Smooth muscle cell (in vitro differentiated cells): ENCODE data around the gene ZC3H18. TPM values are rescaled to one million over a fixed set of nuclear protein-coding genes. Genes with fewer than 3 reads are reported as not detected.

ENCODE experiments used
- DNase-seq: peaks from one replicate; lab custom pipeline; 2025; ENCODE audit not compliant: unreplicated experiment; lab: John Stamatoyannopoulos, UW
- H2AFZ ChIP-seq: fragments of 200-600 bp; sonication (generic); 2 replicates; pipeline ENCODE4 v1.6.0; 2016; ENCODE audit warnings: antibody characterized with exemption, low read depth, mild to moderate bottlenecking
- H3F3A ChIP-seq: fragments of 200-600 bp; sonication (generic); 2 replicates; pipeline ENCODE4 v1.6.0; 2017; ENCODE audit warnings: antibody characterized with exemption, low read depth
- H3K27ac ChIP-seq: fragments of 200-600 bp; sonication (generic); 2 replicates; pipeline ENCODE4 v1.5.1; 2016; ENCODE audit warnings: low read depth, mild to moderate bottlenecking
- H3K27me3 ChIP-seq: fragments of 200-600 bp; sonication (generic); 2 replicates; pipeline ENCODE4 v1.6.1; 2016; ENCODE audit warnings: low read depth, mild to moderate bottlenecking
- H3K36me3 ChIP-seq: fragments of 200-600 bp; sonication (generic); 2 replicates; pipeline ENCODE4 v1.5.1; 2016; ENCODE audit warnings: low read depth
- H3K4me1 ChIP-seq: fragments of 200-600 bp; sonication (generic); 2 replicates; pipeline ENCODE4 v1.5.1; 2016; ENCODE audit warnings: low read depth
- H3K4me2 ChIP-seq: fragments of 200-600 bp; sonication (generic); 2 replicates; pipeline ENCODE4 v1.6.0; 2016; ENCODE audit warnings: mild to moderate bottlenecking
- H3K4me3 ChIP-seq: fragments of 200-600 bp; sonication (generic); 2 replicates; pipeline ENCODE4 v1.5.1; 2016; ENCODE audit warnings: mild to moderate bottlenecking
- H3K79me2 ChIP-seq: fragments of 200-600 bp; sonication (generic); 2 replicates; pipeline ENCODE4 v1.6.0; 2016; ENCODE audit warnings: low read depth, mild to moderate bottlenecking
- H3K9ac ChIP-seq: fragments of 200-600 bp; sonication (generic); 2 replicates; pipeline ENCODE4 v1.6.0; 2016; ENCODE audit warnings: low read depth
- H3K9me3 ChIP-seq: fragments of 200-600 bp; sonication (generic); replicated peaks from 2 replicates; pipeline ENCODE4 v1.5.1; 2016; ENCODE audit warnings: low read depth
- H4K20me1 ChIP-seq: fragments of 200-600 bp; sonication (generic); 2 replicates; pipeline ENCODE4 v1.6.0; 2016; ENCODE audit warnings: low read depth
- WGBS: methylation state at CpG from one replicate; pipeline ENCODE4 v1.1.7; 2016; ENCODE audit warnings: low lambda C conversion rate; 5-methylcytosine and 5-hydroxymethylcytosine counted together
- polyA plus RNA-seq: library from polyadenylated mRNA; unstranded; fragments of >200 nt; fragmentation: Nextera tagmentation; extraction: Ambion mirVana; gene quantifications from 2 replicates; pipeline ENCODE4 v1.2.1, GENCODE V29; 2016
- total RNA-seq: library from RNA; depleted of rRNA; stranded (reverse); fragments of >200 nt; gene quantifications from 2 replicates; pipeline ENCODE4 v1.2.3, GENCODE V29; 2014
- TF ChIP-seq, protein P1 (sequence below): fragments of 200-600 bp; sonication (generic); IDR thresholded peaks from 2 replicates; pipeline ENCODE4 v1.5.1; 2017; ENCODE audit warnings: borderline replicate concordance, mild to moderate bottlenecking, antibody characterized with exemption; ENCODE audit not compliant: insufficient read depth, poor library complexity, severe bottlenecking

The ZC3H18 gene
- total and polyA plus RNA-seq, 2 experiments from 2014 or later = 14.6 to 30.4 TPM

DNA sequence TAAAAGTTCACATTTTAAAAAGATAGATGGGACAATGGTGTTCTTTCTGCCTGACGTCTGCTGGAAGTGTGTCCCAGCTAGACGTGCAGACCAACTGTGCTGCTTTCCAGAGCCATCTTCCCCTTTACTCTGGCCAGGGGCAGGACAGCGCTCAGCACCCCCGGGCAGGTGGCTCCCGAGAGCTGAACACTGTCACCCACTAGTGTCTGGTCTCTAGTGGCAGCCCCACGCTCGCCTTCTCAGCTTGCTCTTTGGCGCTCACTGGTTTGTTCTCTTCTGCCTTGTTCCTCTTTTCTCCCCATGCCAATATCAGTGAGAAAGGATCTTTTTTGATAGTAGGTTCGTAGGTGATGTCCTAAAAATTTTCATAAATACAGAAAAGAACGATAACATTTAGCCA, 25.7 kb downstream of the ZC3H18 start:
- TF ChIP-seq, protein P1, sequence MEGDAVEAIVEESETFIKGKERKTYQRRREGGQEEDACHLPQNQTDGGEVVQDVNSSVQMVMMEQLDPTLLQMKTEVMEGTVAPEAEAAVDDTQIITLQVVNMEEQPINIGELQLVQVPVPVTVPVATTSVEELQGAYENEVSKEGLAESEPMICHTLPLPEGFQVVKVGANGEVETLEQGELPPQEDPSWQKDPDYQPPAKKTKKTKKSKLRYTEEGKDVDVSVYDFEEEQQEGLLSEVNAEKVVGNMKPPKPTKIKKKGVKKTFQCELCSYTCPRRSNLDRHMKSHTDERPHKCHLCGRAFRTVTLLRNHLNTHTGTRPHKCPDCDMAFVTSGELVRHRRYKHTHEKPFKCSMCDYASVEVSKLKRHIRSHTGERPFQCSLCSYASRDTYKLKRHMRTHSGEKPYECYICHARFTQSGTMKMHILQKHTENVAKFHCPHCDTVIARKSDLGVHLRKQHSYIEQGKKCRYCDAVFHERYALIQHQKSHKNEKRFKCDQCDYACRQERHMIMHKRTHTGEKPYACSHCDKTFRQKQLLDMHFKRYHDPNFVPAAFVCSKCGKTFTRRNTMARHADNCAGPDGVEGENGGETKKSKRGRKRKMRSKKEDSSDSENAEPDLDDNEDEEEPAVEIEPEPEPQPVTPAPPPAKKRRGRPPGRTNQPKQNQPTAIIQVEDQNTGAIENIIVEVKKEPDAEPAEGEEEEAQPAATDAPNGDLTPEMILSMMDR = no peak
- no peak overlapping the region for H2AFZ ChIP-seq
- WGBS = 95% methylated on average over 10 of the region's 10 CpGs
- H3K79me2 ChIP-seq = peaks cover 6% of the 10 kb centered on the region
- no peak for DNase-seq
- H3K9ac ChIP-seq = no peak overlapping the region
- H3K4me2 ChIP-seq = no peak overlapping the region
- H3K27ac ChIP-seq = no peak overlapping the region
- no peak overlapping the region for H3K4me3 ChIP-seq
- no peaks in the 10 kb centered on the region for H3K9me3 ChIP-seq
- peaks cover 12% of the 10 kb centered on the region for H3K36me3 ChIP-seq
- H3K4me1 ChIP-seq = no peaks in the 10 kb centered on the region
- no peaks in the 10 kb centered on the region for H3K27me3 ChIP-seq
- H4K20me1 ChIP-seq = peaks cover 74% of the 10 kb centered on the region
- no peaks in the 10 kb centered on the region for H3F3A ChIP-seq

- H3K9me3 ChIP-seq = no peaks in the 10 kb centered on the region
- H3K4me2 ChIP-seq = no peak overlapping the region
- DNase-seq = no peak
- no peak overlapping the region for H3K4me3 ChIP-seq
- no peaks in the 10 kb centered on the region for H3K4me1 ChIP-seq
- 93% methylated on average over 3 of the region's 3 CpGs for WGBS
- peaks cover 78% of the 10 kb centered on the region for H4K20me1 ChIP-seq
- H3K36me3 ChIP-seq = peaks cover 13% of the 10 kb centered on the region
- H3F3A ChIP-seq = no peaks in the 10 kb centered on the region
- no peak overlapping the region for H2AFZ ChIP-seq
- no peaks in the 10 kb centered on the region for H3K27me3 ChIP-seq
- H3K9ac ChIP-seq = no peak overlapping the region
- no peak overlapping the region for H3K27ac ChIP-seq
- peaks cover 6% of the 10 kb centered on the region for H3K79me2 ChIP-seq
- TF ChIP-seq, protein P1 = no peak
Observed at GRCh38 chr16:88596483-88596882, 26.3 kb downstream of the ZC3H18 start.

- Histone ChIP-seq H3F3A (no peaks in the 10 kb centered on the region), H3K4me3 (no peak overlapping the region), H3K36me3 (peaks cover 13% of the 10 kb centered on the region), H2AFZ (no peak overlapping the region), H3K4me1 (no peaks in the 10 kb centered on the region), H3K79me2 (peaks cover 6% of the 10 kb centered on the region), H4K20me1 (peaks cover 79% of the 10 kb centered on the region), H3K9ac (no peak overlapping the region), H3K27me3 (no peaks in the 10 kb centered on the region), H3K9me3 (no peaks in the 10 kb centered on the region), H3K27ac (no peak overlapping the region), H3K4me2 (no peak overlapping the region)
- WGBS = 94% methylated on average over 21 of the region's 21 CpGs
- TF ChIP-seq, protein P1 = no peak
- no peak for DNase-seq
Observed at GRCh38 chr16:88597856-88598491, 27.8 kb downstream of the ZC3H18 start.

DNA sequence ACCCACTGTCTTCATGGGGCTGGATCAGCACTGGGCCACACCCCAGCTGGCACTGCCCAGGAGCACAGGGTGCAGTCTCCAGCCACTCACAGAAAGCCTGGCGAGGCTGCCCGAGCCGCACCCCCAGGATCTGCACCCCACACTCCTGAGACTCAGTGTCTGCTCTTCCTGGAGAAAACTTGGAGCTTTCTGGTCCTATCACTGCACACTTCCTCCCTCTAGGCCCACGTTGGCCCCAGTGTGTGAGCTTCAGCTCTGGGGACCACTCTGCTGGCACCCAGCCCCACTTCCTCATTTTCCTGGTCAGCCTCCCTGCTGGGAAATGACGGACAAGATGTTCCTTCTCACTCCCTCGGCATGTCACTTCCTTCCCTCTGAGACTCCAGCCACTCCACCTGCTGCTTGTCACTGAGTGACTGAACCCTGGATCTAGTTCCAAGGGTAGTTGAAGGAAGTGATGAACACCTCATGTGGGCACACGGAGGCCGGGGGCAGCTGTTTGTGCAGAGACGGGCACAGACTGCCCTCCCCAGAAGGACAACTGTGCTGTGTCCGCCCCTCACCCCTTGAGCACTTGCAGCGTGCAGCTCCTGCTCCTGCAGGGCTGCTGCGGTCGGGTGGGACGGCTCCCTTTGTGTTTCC, 29.0 kb downstream of the ZC3H18 start:
- Histone ChIP-seq H3K4me1 (no peaks in the 10 kb centered on the region), H3K9ac (no peak overlapping the region), H4K20me1 (peaks cover 71% of the 10 kb centered on the region), H3K79me2 (peaks cover 6% of the 10 kb centered on the region), H3K27ac (no peak overlapping the region), H3K36me3 (peaks cover 13% of the 10 kb centered on the region), H3F3A (no peaks in the 10 kb centered on the region), H3K4me2 (no peak overlapping the region), H3K27me3 (no peaks in the 10 kb centered on the region), H3K4me3 (no peak overlapping the region), H3K9me3 (no peaks in the 10 kb centered on the region), H2AFZ (no peak overlapping the region)
- WGBS = 98% methylated on average over 14 of the region's 14 CpGs
- no peak for DNase-seq
- TF ChIP-seq, protein P1 = no peak
